ENCODE measurements around the gene NEURL1. TPM values are rescaled to one million over a fixed set of nuclear protein-coding genes. Genes with fewer than 3 reads are reported as not detected.
A peak's percentile ranks its signal among the peaks of the same experiment; 100 is the strongest.

NEURL1 gene
- total and polyA plus RNA-seq, 4 donors = 0.14 to 2.0 (median 0.74) TPM

GRCh38 chr10:103451831-103452505, 41.5 kb upstream of the NEURL1 start, which contains the start of gene CALHM2:
TSS of gene CALHM2 (minus strand) at chr10:103452370. CDS start at chr10:103449941, 2,429 bp downstream.
- Histone ChIP-seq H3K27ac (ENCODE audit: low read depth in 1 of 2, low read length in 1 of 2) (peak within 1 kb of the TSS; percentile 75 to 87), H3K27me3 (ENCODE audit: control insufficient read depth in 3 of 3, insufficient read depth in 3 of 3, low read length in 2 of 3) (no peaks in the 10 kb centered on the region), H3K9me3 (ENCODE audit: control insufficient read depth in 4 of 4, insufficient read depth in 3 of 4, low read length in 3 of 4) (no peaks in the 10 kb centered on the region), H3K4me1 (ENCODE audit: control insufficient read depth in 5 of 5, insufficient read depth in 5 of 5, low read length in 5 of 5) (peaks cover 0 to 23% (median 10%) of the 10 kb centered on the region in 5 donors), H3K4me3 (peak within 1 kb of the TSS; percentile 72), H3K9ac (ENCODE audit: insufficient read depth in 1 of 2, low read length in 2 of 2) (peak within 1 kb of the TSS; percentile 25 to 42), H3K36me3 (ENCODE audit: control insufficient read depth in 4 of 4, insufficient read depth in 4 of 4, low read length in 4 of 4) (peaks cover 0 to 15% (median 12%) of the 10 kb centered on the region in 4 donors)
- WGBS, 2 donors = 1% methylated on average over 24 to 32 of the region's 32 CpGs
- DNase-seq (peak; percentile 80 to 85 (median 80)), ATAC-seq (ENCODE audit: insufficient read depth, low FRiP score) (peak; percentile 68)
- TF ChIP-seq, protein P1, sequence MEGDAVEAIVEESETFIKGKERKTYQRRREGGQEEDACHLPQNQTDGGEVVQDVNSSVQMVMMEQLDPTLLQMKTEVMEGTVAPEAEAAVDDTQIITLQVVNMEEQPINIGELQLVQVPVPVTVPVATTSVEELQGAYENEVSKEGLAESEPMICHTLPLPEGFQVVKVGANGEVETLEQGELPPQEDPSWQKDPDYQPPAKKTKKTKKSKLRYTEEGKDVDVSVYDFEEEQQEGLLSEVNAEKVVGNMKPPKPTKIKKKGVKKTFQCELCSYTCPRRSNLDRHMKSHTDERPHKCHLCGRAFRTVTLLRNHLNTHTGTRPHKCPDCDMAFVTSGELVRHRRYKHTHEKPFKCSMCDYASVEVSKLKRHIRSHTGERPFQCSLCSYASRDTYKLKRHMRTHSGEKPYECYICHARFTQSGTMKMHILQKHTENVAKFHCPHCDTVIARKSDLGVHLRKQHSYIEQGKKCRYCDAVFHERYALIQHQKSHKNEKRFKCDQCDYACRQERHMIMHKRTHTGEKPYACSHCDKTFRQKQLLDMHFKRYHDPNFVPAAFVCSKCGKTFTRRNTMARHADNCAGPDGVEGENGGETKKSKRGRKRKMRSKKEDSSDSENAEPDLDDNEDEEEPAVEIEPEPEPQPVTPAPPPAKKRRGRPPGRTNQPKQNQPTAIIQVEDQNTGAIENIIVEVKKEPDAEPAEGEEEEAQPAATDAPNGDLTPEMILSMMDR (IDR thresholded peaks at IDR 0.05; ENCODE audit: control extremely low read depth, extremely low read depth) = no peak

DNA sequence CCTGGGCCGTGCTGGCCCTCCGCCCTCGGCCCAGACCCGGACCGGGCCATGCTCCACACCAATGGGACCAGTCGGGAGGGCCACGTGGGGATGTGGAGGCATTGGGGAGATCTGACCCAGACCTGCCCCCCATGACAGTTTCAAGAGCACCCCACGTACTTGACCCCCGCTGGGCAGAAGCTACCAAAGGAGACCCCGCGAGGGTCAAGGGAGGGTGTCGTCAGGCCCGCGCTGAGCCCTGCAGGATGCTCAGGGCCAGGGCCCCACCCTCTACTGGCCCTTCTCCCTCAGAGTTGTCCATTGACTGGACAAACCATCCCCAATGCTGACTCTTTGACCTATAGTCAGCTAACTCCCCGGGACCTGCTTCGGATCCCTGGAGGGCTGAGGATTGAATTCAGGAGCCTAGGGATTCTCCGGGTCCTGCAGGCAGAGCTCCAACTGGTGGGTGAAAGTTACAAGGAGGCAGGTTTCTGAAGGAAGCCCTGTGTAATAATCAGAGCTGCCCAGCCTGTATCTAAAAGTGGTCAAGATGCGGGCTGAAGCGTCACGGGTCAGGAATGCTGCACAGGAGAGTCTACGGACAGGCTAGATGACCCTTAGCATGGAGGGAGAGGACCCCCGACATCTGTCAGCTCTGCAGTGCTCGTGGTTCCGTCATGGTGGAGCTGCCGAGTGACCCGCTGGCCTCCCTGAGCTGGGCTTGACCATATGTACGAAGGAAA, 40.8 kb upstream of the NEURL1 start:
- TF ChIP-seq, protein P1 (IDR thresholded peaks at IDR 0.05; ENCODE audit: control extremely low read depth, extremely low read depth) = no peak
- Histone ChIP-seq H3K4me1 (ENCODE audit: control insufficient read depth in 5 of 5, insufficient read depth in 5 of 5, low read length in 5 of 5) (peaks cover 0 to 23% (median 10%) of the 10 kb centered on the region in 5 donors), H3K36me3 (ENCODE audit: control insufficient read depth in 4 of 4, insufficient read depth in 4 of 4, low read length in 4 of 4) (peaks cover 0 to 11% (median 9%) of the 10 kb centered on the region in 4 donors), H3K9me3 (ENCODE audit: control insufficient read depth in 4 of 4, insufficient read depth in 3 of 4, low read length in 3 of 4) (no peaks in the 10 kb centered on the region), H3K27ac (ENCODE audit: low read depth in 1 of 2, low read length in 1 of 2) (peak overlapping the region in 1 of 2 donors; percentile 87), H3K4me3 (peak overlapping the region; percentile 72), H3K9ac (ENCODE audit: insufficient read depth in 1 of 2, low read length in 2 of 2) (peak overlapping the region in 1 of 2 donors; percentile 26), H3K27me3 (ENCODE audit: control insufficient read depth in 3 of 3, insufficient read depth in 3 of 3, low read length in 2 of 3) (no peaks in the 10 kb centered on the region)
- 31 to 43% methylated on average over 26 to 27 of the region's 27 CpGs for WGBS, 2 donors
- ATAC-seq (ENCODE audit: insufficient read depth, low FRiP score) (no peak), DNase-seq (peak in 1 of 3 donors; percentile 10)

DNA sequence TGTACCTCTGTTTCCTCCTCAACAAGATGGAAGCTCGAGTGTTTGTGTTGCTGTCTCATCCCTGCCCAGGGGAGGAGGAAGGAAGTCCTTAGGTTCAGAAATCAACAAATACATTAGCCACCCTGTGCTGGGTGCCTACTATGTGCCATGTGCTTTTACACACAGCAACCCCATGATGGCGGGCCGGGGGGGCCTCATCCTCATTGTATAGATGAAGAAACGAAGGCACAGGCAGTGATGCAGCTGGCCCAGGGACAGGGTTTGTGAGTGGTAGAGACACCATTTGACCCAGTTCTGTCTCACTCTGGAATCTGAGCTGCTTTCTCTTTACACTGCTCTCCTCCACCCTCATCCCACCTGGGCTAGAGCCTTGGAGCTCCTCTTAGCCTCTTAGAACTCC, 39.5 kb upstream of the NEURL1 start:
- Histone ChIP-seq H3K9me3 (ENCODE audit: control insufficient read depth in 4 of 4, insufficient read depth in 3 of 4, low read length in 3 of 4) (no peaks in the 10 kb centered on the region), H3K27ac (ENCODE audit: low read depth in 1 of 2, low read length in 1 of 2) (no peak overlapping the region), H3K9ac (ENCODE audit: insufficient read depth in 1 of 2, low read length in 2 of 2) (no peak overlapping the region), H3K4me3 (no peak overlapping the region), H3K27me3 (ENCODE audit: control insufficient read depth in 3 of 3, insufficient read depth in 3 of 3, low read length in 2 of 3) (no peaks in the 10 kb centered on the region), H3K36me3 (ENCODE audit: control insufficient read depth in 4 of 4, insufficient read depth in 4 of 4, low read length in 4 of 4) (peaks cover 0 to 7% (median 4%) of the 10 kb centered on the region in 4 donors), H3K4me1 (ENCODE audit: control insufficient read depth in 5 of 5, insufficient read depth in 5 of 5, low read length in 5 of 5) (peaks cover 0 to 23% (median 10%) of the 10 kb centered on the region in 5 donors)
- ATAC-seq (ENCODE audit: insufficient read depth, low FRiP score) (no peak), DNase-seq (no peak)
- TF ChIP-seq, protein P1 (IDR thresholded peaks at IDR 0.05; ENCODE audit: control extremely low read depth, extremely low read depth) = no peak
- WGBS, 2 donors = 80 to 81% methylated on average over 4 of the region's 4 CpGs
